SKM-1 treated with dmso at 0.1 percent for 144 hours (cell line): ENCODE results near the gene AFG1L.

Source experiments
- DNase-seq: peaks from one replicate; lab custom pipeline; 2025; ENCODE audit not compliant: unreplicated experiment; lab: John Stamatoyannopoulos, UW

AFG1L gene

DNA sequence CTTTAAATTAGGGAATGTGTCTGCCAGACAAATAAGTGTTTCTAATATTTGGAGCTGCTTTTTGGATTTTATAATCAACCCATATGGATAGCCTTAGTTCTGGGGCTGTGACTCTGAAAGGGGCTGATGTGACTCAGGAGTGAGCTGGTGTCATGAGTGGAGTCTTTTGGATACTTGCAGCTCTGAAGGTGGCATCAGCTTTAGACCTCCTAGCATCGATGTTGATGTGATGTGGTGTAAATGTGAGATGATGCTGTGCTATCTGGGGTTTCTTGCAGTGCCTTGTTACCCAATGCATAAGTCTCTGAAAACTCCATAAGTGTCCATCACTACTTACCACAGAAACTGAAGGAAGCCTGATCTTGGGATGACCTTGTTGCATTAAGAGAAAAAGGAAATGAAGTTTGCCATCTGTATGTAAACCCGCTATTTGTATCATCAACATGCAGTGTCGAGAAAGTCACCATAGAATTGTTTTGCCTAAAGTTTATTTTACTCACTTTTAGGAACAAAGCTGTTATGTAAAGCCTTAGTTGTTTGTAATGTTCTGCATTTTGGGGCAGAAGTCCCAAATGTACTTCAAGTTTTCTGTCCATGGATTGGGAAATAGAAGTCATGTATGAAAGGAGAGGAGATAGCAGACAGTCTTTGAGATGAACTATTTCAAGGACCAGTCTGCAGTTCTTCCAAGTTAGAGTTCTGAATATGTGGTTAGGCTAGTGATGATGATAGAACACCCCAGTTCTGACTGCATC lies 273.9 kb downstream of the AFG1L start:
- no peak for DNase-seq

DNA sequence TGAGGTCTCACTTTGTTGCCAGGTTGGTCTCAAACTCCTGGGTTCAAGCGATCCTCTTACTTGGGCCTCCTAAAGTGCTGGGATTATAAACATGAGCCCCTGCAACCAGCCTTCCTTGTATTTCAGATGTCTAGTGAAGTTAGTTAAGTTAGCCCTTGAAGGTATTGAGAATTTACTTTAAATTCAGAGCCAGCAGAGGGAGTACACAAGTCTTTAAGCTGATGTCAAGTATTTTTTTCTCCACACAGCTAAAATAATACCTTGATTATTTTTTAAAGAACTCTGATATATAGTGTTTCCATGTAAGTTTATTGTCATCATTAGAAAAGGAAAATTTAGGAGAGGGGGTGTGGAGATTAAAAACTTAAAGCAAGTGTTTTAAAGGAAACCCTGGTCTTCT lies 275.7 kb downstream of the AFG1L start:
- DNase-seq = no peak

DNA sequence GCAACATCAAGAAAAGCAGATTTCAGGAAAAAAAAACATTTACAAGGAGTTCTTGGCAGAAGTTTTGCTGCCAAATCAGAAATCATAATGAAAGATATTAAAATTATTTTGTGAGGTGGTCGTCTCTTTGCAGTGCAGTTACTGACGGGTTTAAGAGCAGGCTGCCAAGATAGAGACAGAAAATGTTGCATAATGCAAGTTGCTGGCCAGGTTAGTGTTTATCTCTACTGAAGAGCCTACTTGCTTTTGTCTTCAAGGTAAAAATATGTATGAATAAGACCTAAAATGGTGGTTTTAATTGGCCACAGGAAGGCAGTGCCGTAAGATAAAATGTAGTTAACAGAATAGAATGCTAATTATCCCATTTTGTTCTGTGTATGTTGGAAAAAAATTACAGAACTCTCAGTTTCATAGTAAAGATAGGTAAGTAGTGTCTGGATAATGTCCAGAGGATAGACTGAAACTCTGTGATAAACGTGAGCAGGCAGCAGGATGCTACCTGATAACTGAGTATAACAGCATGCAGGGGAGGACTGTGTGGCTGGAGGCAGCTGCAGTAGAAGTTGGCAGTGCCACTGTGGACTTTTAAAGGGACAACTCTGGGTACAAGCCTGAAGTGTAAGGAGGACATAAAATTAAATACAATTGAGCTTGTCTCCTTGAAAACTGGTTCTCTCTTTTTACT lies 279.7 kb downstream of the AFG1L start:
- no peak for DNase-seq
